Breast epithelium (tissue), 3 donors: ENCODE measurements around the gene POLR3G.

Source experiments
- POLR2AphosphoS5 ChIP-seq, 3 donors: sonication (generic); formaldehyde crosslinking; IDR thresholded peaks; one replicate each; pipeline ENCODE4 v1.6.1; 2017; ENCODE audit warnings: antibody characterized with exemption in 3 of 3
- TF ChIP-seq, protein P1 (sequence below), 3 donors: fragments of 450-650 bp; IDR thresholded peaks; one replicate each; pipeline ENCODE4 v1.5.1; 2016 to 2017; ENCODE audit warnings: antibody characterized with exemption in 3 of 3, mild to moderate bottlenecking in 3 of 3, moderate library complexity in 3 of 3

DNA sequence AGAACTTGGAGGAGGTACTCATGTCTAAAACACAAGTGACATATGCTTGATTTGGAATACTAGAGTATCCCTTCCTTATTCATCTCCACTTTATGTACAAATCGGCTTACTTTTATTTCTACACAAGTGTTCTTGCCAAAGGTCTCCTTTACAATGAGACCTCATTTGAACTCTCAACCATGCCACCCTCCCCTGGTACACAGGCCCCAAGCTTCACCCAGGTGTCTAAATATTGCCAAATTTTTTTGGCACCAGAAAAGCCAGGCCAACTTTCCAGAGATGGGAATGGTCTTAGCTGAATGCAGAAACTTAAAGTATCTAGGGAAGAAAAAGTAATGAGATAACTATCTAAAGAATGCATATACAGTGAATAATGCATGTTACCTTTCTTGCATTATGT lies 35.8 kb downstream of the POLR3G start:
- TF ChIP-seq, protein P1, sequence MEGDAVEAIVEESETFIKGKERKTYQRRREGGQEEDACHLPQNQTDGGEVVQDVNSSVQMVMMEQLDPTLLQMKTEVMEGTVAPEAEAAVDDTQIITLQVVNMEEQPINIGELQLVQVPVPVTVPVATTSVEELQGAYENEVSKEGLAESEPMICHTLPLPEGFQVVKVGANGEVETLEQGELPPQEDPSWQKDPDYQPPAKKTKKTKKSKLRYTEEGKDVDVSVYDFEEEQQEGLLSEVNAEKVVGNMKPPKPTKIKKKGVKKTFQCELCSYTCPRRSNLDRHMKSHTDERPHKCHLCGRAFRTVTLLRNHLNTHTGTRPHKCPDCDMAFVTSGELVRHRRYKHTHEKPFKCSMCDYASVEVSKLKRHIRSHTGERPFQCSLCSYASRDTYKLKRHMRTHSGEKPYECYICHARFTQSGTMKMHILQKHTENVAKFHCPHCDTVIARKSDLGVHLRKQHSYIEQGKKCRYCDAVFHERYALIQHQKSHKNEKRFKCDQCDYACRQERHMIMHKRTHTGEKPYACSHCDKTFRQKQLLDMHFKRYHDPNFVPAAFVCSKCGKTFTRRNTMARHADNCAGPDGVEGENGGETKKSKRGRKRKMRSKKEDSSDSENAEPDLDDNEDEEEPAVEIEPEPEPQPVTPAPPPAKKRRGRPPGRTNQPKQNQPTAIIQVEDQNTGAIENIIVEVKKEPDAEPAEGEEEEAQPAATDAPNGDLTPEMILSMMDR (IDR thresholded peaks at IDR 0.05), result no peak
- TF ChIP-seq POLR2AphosphoS5 (IDR thresholded peaks at IDR 0.05), result no peak
